NT2/D1 (cell line): Measurements from ENCODE around the gene CBLB.

Source experiments
- YY1 ChIP-seq: IDR thresholded peaks from 2 replicates; pipeline ENCODE4 v1.6.1; 2011; ENCODE audit not compliant: insufficient read length, insufficient read depth
- ZNF274 ChIP-seq: IDR thresholded peaks from 2 replicates; pipeline ENCODE4 v1.6.1; 2011; ENCODE audit warnings: mild to moderate bottlenecking, low read depth, low read length

GRCh38 chr3:105634708-105635107 is 234.1 kb downstream of the CBLB start:
- TF ChIP-seq ZNF274: no peak
- TF ChIP-seq YY1: no peak
